Testis (tissue), 3 donors: ENCODE results near the gene FAM3C. TPM values are rescaled to one million over a fixed set of nuclear protein-coding genes. Genes with fewer than 3 reads are reported as not detected.

Experiments
- DNase-seq: peaks from one replicate; pipeline ENCODE4 v3.0.0-alpha.2; 2019
- H3K27ac ChIP-seq, 2 donors: fragments of 200-600 bp; sonication (generic); one replicate each; pipeline ENCODE4 v1.5.1; 2019
- H3K27me3 ChIP-seq: fragments of 200-600 bp; sonication (generic); one replicate; pipeline ENCODE4 v1.5.1; 2019
- H3K36me3 ChIP-seq: fragments of 200-600 bp; sonication (generic); one replicate; pipeline ENCODE4 v1.5.1; 2017; ENCODE audit warnings: low read depth; ENCODE audit errors: missing control alignments
- H3K4me1 ChIP-seq: fragments of 200-600 bp; sonication (generic); one replicate; pipeline ENCODE4 v1.5.1; 2019
- H3K4me3 ChIP-seq, 2 donors: fragments of 200-600 bp; sonication (generic); one replicate each; pipeline ENCODE4 v1.5.1; 2017 to 2019
- H3K9me3 ChIP-seq: fragments of 200-600 bp; sonication (generic); one replicate; pipeline ENCODE4 v1.5.1; 2017
- CTCF ChIP-seq, 3 experiments: fragments of 450-650 bp in 2 of 3; fragments of 200-600 bp in 1 of 3; sonication (generic) in 1 of 3; IDR thresholded peaks; one replicate each; pipeline ENCODE4 v1.5.1; 2016 to 2019; ENCODE audit warnings: antibody characterized with exemption in 3 of 3, mild to moderate bottlenecking in 2 of 3, moderate library complexity in 1 of 3
- POLR2A ChIP-seq: fragments of 450-650 bp; IDR thresholded peaks from one replicate; pipeline ENCODE4 v1.6.1; 2017; ENCODE audit warnings: antibody characterized with exemption, mild to moderate bottlenecking, moderate library complexity
- WGBS, 2 donors: methylation state at CpG; one replicate each; pipeline ENCODE4 v1.1.5; 2018; 5-methylcytosine and 5-hydroxymethylcytosine counted together
- intact Hi-C: fragments of 100-400 bp; cut with DNase I; formaldehyde crosslinking; loops from one replicate; pipeline ENCODE4 v1.15.1; 2023; ENCODE audit warnings: low total_unique reads
- polyA plus RNA-seq: library from polyadenylated mRNA; stranded (reverse); fragments of 350-450 nt; fragmentation: Illumina TruSeq; extraction: RNeasy Lipid Tissue Mini Kit (QIAGEN cat#74804); gene quantifications from one replicate; pipeline ENCODE4 v1.2.3, GENCODE V29; 2014; ENCODE audit warnings: low read depth, low replicate concordance; ENCODE audit not compliant: insufficient read depth
- total RNA-seq, 2 donors: library from RNA; depleted of rRNA; stranded (reverse); fragments of >200 nt; gene quantifications; one replicate each; pipeline ENCODE4 v1.2.3, GENCODE V29; 2016

Gene FAM3C
- total and polyA plus RNA-seq, 3 donors from 2014 or later = 31.8 to 50.7 (median 35.9) TPM

- no peak overlapping the region for H3K4me3 ChIP-seq
- intact Hi-C loops = no loop called here
Observed at GRCh38 chr7:121371367-121371766, 24.7 kb downstream of the FAM3C start.

GRCh38 chr7:121369462-121369861 lies 26.6 kb downstream of the FAM3C start:
- TF ChIP-seq CTCF (IDR thresholded peaks at IDR 0.05) (no peak), POLR2A (no peak)
- H3K4me1 ChIP-seq = no peaks in the 10 kb centered on the region
- no peak for DNase-seq
- intact Hi-C loops = loop anchor here (5.0 kb wide), 1 partner anchor 178 kb away; no protein-coding TSS in a partner anchor
- no peaks in the 10 kb centered on the region for H3K27me3 ChIP-seq
- 43 to 50% methylated on average over 2 of the region's 2 CpGs for WGBS, 2 donors
- no peaks in the 10 kb centered on the region for H3K36me3 ChIP-seq
- no peak overlapping the region for H3K4me3 ChIP-seq
- H3K27ac ChIP-seq = no peak overlapping the region
- no peaks in the 10 kb centered on the region for H3K9me3 ChIP-seq

More at GRCh38 chr7:121371367-121371766, 24.7 kb downstream of the FAM3C start:
- no peak for TF ChIP-seq CTCF (IDR thresholded peaks at IDR 0.05)
- TF ChIP-seq POLR2A = no peak
- Histone ChIP-seq H3K9me3 (no peaks in the 10 kb centered on the region), H3K27ac (no peak overlapping the region), H3K4me1 (no peaks in the 10 kb centered on the region), H3K36me3 (no peaks in the 10 kb centered on the region), H3K27me3 (no peaks in the 10 kb centered on the region)
- no peak for DNase-seq
- WGBS, 2 donors = 58 to 65% methylated on average over 1 of the region's 1 CpG

GRCh38 chr7:121366852-121367431 lies 29.2 kb downstream of the FAM3C start:
- WGBS, 2 donors = 52 to 60% methylated on average over 2 of the region's 2 CpGs
- Histone ChIP-seq H3K4me1 (no peaks in the 10 kb centered on the region), H3K4me3 (no peak overlapping the region), H3K27ac (no peak overlapping the region), H3K27me3 (no peaks in the 10 kb centered on the region), H3K9me3 (no peaks in the 10 kb centered on the region), H3K36me3 (no peaks in the 10 kb centered on the region)
- DNase-seq = no peak
- intact Hi-C loops = loop anchor here (5.0 kb wide), 1 partner anchor 180 kb away; no protein-coding TSS in a partner anchor
- peak; percentile 45 to 72 (median 48) for TF ChIP-seq CTCF (IDR thresholded peaks at IDR 0.05)
- no peak for TF ChIP-seq POLR2A

GRCh38 chr7:121360564-121360963 lies 35.5 kb downstream of the FAM3C start:
- intact Hi-C loops = no loop called here
- no peak for TF ChIP-seq POLR2A
- TF ChIP-seq CTCF (IDR thresholded peaks at IDR 0.05) = no peak
- Histone ChIP-seq H3K4me1 (no peaks in the 10 kb centered on the region), H3K36me3 (no peaks in the 10 kb centered on the region), H3K27ac (no peak overlapping the region), H3K4me3 (no peak overlapping the region), H3K27me3 (no peaks in the 10 kb centered on the region), H3K9me3 (no peaks in the 10 kb centered on the region)
- WGBS, 2 donors = 90 to 93% methylated on average over 5 of the region's 5 CpGs
- DNase-seq = no peak

GRCh38 chr7:121355574-121355973 lies 40.5 kb downstream of the FAM3C start:
- intact Hi-C loops = no loop called here
- no peak for TF ChIP-seq CTCF (IDR thresholded peaks at IDR 0.05)
- WGBS, 2 donors = 93 to 95% methylated on average over 2 of the region's 2 CpGs
- Histone ChIP-seq H3K4me3 (no peak overlapping the region), H3K27ac (no peak overlapping the region), H3K4me1 (no peaks in the 10 kb centered on the region), H3K36me3 (no peaks in the 10 kb centered on the region), H3K9me3 (no peaks in the 10 kb centered on the region), H3K27me3 (no peaks in the 10 kb centered on the region)
- no peak for DNase-seq
